Inferior parietal cortex (tissue), 1 donor: ENCODE results near the gene SPHKAP.
"Not testable (repeated sequence)": the region's sequence is repeated elsewhere in the genome, so short reads cannot be mapped to it uniquely, and the experiment has no call there.

Experiments
- DNase-seq: peaks from one replicate; pipeline ENCODE4 v3.0.0-alpha.2; 2016; ENCODE audit errors: extremely low spot score

The SPHKAP gene, protein sequence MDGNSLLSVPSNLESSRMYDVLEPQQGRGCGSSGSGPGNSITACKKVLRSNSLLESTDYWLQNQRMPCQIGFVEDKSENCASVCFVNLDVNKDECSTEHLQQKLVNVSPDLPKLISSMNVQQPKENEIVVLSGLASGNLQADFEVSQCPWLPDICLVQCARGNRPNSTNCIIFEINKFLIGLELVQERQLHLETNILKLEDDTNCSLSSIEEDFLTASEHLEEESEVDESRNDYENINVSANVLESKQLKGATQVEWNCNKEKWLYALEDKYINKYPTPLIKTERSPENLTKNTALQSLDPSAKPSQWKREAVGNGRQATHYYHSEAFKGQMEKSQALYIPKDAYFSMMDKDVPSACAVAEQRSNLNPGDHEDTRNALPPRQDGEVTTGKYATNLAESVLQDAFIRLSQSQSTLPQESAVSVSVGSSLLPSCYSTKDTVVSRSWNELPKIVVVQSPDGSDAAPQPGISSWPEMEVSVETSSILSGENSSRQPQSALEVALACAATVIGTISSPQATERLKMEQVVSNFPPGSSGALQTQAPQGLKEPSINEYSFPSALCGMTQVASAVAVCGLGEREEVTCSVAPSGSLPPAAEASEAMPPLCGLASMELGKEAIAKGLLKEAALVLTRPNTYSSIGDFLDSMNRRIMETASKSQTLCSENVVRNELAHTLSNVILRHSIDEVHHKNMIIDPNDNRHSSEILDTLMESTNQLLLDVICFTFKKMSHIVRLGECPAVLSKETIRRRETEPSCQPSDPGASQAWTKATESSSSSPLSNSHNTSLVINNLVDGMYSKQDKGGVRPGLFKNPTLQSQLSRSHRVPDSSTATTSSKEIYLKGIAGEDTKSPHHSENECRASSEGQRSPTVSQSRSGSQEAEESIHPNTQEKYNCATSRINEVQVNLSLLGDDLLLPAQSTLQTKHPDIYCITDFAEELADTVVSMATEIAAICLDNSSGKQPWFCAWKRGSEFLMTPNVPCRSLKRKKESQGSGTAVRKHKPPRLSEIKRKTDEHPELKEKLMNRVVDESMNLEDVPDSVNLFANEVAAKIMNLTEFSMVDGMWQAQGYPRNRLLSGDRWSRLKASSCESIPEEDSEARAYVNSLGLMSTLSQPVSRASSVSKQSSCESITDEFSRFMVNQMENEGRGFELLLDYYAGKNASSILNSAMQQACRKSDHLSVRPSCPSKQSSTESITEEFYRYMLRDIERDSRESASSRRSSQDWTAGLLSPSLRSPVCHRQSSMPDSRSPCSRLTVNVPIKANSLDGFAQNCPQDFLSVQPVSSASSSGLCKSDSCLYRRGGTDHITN (N-terminal part only)

DNA sequence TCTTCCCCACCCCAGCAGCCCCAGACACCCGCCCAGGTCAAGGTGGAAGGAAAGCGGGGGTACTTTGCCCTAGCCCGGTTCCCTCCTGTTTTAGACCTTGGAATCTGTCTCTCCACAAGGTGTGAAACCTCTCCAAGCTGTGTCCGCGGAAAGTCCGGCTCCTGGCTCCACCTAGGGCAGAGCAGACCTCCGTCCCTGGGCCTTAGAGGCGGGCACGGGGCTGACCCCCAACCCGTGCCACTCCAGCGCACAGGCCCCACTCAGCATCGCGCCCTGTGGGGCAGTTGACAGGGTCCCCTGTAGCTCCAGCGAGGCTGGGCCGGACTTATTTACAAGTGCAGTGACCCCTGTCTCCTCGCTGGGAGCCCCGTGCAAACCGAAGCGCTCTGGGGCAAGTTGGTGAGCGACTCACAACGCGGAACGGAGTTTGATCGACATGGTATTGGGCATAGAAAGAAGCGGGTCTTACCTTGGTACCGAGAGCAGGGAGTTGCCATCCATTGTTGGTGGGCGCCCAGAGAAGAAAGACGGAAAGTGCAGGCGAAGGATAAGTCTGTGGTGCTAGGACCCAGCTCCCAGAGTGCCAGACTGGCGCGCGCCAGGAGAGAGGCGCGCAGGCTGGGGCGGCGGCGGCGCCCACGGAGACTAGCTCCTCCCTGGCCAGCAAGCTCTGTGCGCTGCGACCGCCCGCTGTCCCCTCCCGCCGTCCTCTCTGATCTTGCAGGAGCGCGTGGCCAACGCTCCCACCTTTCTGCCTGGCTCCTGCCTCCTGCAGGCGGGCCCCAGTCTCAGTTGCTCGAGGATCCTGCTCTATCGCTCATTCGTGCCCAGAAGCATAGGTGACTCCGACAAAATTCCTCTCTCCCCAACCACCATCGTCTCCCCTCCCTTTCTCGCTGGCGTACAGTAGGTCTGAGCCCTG, at the start of gene SPHKAP:
SPHKAP (minus strand) TSS at position 590 of the 922 bp plus-strand sequence; CDS start at position 501, 89 bp downstream.
- no peak for DNase-seq

DNA sequence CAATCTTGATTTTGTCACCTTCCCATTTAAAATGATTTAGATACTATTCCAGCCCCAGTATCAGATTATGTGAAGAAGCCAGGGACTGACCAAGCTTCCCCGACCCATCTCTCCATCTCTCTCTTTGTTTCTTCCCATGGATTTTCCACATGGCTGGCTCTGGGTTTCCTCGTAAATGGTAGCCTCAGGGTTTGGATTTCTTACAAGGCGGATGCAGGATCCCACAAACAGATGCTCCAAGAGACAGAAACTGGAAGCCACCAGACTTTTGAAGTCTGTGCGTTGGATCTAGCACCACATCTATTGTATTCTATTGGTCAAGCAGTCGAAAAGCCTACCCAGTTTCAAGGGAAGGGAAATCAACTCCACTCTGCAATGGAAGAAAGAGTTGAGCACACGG, 46.0 kb upstream of the SPHKAP start:
- DNase-seq: no peak

DNA sequence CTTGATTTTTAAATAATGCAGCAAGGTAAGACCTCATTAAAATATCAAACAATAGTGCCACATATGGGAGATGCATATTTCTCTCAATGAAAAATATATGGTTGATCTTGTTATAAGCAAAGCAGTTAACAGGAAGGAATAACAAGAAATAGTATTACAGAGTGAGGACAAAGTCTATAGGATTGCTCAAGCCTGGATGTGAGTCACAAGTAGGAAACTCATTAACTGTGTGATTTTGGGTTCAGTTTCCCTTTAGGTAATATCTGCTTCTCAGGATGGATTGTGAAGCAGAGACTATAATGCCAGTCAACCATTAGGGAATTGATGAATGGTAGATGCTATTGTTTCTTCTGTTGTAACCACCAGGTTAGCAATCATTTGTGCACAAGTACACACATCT, 42.9 kb upstream of the SPHKAP start:
- DNase-seq: no peak

DNA sequence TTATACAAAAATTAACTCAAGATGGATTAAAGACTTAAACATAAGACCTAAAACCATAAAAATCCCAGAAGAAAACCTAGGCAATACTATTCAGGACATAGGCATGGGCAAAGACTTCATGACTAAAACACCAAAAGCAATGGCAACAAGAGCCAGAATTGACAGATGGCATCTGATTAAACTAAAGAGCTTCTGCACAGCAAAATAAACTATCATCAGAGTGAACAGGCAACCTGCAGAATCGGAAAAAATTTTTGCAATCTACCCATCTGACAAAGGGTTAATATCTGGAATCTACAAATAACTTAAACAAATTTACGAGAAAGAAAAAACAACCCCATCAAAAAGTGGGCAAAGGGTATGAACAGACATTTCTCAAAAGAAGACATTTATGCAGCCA, 37.1 kb upstream of the SPHKAP start:
- DNase-seq: not testable (repeated sequence)

DNA sequence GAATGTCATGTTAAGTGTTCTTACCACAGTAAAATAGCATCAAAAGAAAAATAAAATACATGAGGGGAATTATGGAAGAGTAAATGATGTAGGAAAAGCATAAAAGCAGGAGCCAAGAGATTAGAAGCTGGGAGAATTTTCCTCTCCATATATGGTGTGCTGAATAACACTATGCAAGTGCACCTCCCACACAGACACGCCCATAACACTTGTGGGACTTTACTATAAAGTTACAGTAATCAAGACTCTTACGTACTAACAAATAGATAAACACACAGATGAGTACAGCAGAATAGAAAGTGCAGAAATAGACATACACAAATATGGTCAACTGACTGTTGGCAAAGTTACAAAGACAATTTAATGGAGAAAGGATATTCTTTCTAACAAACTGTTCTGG, 16.0 kb upstream of the SPHKAP start:
- DNase-seq: no peak

- no peak for DNase-seq
Measured at GRCh38 chr2:228180181-228181097, 1.0 kb downstream of the SPHKAP start.

- no peak for DNase-seq
Measured at GRCh38 chr2:228167290-228167689, 14.2 kb downstream of the SPHKAP start.

DNA sequence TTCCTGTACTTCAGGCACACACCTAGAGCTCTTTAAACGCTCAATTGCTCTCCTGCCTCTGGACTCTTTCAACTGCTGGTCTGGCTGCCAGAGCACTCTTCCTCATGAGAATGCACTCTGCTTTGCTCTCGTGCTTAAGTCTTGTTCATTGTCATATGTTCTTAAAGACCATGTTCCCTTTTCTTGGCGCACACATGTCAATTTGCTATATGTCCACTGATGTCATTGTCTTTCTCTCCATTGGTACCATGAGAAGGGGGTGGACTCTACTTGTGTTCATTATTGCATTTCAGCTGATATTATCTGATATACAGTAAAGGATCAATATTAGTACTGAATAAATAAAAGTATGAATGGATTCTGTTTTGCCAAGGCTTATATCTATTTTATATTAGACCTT, 16.8 kb downstream of the SPHKAP start:
- no peak for DNase-seq

DNA sequence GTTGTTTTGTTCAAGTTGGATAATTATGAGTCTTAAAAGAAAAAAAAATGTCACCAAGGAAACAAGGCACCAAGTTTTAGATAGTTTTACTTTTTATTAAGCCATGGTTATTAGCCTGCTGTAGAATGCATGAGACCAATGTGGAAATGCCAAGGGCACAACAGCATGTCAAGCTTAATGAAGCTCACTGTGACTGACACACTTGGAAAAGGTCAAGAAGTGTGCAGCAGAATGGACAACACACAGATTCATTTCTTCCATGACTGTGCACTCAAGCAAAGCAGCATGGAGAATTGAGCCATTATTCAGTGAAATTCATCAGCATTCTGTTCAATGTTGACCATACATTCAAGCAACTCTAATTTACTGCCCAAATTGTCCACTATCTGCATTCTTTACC, 23.6 kb downstream of the SPHKAP start:
- no peak for DNase-seq

- no peak for DNase-seq
Measured at GRCh38 chr2:228144961-228145360, 36.5 kb downstream of the SPHKAP start.

DNA sequence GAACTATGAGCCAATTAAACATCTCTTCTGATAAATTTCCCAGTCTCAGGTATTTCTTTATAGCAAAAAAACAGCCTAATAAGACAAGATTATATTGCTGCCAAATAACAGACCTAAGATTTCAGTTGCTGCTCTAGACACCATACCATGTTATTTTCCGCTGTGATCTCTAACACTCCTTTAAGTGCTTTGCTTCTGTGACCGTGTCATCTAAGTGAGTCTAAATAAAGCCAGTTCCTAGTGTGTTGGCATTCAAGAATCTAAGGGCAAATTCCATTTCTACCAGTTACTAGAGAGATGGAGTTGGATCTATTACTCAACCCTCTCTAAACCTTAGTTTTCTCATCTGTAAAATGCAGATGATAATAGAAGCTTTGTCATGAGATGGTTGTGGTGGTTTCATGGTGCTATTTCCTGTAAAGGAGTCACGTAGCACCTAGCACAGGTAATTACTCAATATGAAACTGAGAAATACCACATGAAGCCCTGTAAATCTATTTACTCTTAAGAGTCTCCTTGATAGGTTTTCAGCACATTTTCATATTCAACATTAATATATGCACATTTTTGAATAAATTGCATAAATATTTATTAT, 40.5 kb downstream of the SPHKAP start:
- no peak for DNase-seq

DNA sequence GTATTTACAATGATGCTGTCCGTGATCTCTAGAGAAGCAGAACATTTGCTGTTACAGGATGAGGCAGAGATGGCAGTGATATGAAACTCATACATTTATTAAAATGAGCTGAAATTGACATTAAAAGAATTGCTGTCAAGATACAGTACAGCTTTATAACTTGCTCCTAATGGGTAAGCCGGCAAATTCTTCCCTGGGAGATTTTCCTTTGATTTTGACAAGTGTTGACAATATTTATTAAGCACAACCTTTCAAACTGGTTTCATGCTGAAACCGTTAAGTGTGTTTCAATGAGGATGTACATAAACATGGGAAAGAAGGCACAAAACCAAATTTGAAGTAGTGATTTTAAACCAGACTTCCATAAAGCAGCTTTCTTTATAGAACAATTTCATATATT, 45.5 kb downstream of the SPHKAP start:
- no peak for DNase-seq

DNA sequence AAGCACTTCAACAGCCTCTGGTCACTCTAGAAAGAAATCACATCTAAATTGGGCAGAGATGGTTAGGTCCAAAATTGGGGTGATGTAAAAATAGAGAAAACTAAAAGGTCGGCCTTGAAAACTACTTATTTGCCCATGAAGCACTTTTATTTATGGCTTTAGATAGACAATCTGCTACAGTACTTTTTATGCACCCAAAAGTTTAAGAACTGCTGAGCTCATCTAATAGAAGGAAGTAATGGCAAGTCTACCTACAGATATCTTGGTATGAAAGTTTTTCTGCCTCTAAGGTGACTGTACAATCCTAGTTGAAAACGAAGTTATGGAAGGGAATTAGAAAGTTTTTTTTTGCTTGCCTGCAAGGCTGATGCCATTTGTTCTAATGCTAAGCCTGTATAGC, 46.2 kb downstream of the SPHKAP start:
- no peak for DNase-seq

- no peak for DNase-seq
Measured at GRCh38 chr2:228131833-228132232, 49.7 kb downstream of the SPHKAP start.

DNA sequence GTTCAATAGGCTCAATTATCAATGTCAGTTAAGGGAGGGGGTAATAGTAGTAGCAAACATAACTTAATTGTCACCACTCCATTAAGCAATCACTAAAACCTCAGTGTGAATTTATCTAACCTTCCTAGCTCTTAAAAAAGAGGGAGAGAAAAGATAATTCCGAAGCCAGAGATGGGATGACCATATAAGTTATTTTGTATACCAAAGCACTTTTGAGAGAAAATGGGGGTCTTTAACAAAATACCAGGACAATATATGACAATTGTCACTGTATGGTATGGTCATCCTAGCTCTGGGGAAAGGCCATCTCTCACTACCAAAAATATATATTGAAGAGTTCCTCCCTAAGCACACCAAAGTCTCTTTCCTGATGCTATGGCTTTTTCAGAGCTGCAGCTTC, 55.1 kb downstream of the SPHKAP start:
- DNase-seq: no peak

DNA sequence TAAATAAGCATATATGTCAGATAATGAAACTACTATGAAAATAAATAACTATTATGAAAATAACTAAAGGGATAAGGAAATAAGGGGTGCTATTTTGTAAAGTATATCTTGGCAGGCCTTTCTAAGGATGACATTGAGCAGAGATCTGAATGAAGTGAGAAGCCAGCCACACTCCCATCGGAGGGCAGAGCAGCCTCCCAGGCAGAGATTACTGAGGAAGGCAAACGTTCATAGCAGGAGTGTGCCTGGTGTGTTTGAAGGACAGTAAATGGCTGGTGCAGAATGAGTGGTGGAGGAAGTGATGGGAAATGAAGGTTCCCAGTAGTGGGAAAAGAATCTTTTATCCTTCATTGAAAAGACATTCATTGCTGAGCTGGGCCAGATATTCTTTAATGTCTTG, 62.5 kb downstream of the SPHKAP start:
- no peak for DNase-seq

- no peak for DNase-seq
Measured at GRCh38 chr2:228107846-228108245, 73.6 kb downstream of the SPHKAP start.

DNA sequence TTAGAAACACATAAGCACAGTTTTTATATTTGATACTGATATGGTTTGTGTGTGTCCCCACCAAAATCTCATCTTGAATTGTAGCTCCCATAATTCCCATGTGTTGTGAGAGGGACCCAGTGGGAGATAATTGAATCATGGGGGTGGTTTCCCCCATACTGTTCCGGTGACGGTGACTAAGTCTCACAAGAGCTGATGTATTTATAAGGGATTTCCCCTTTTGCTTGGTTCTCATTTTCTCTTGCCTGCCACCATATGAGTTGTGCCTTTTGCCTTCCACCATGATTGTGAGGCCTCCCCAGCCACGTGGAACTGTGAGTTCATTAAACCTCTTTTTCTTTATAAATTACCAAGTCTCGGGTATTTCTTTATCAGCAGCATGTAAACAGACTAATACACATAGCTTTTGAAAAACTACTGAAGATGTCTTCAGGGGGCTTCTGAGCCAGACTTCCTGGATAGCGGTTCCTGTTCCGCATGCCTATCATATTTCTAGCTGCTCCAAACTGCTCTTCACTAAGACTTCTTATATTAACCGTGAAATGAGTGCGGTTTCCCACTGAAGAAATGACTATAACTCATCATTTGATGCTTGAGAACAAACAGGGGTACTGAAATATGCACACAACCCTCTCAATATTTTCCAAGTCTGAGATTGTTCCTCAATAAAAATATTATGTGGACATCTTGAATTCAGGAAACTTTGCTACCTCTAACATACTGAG, 75.8 kb downstream of the SPHKAP start:
- no peak for DNase-seq

- no peak for DNase-seq
Measured at GRCh38 chr2:228104215-228104614, 77.3 kb downstream of the SPHKAP start.
